ENCODE results near the gene PKP4. TPM values are rescaled to one million over a fixed set of nuclear protein-coding genes. Genes with fewer than 3 reads are reported as not detected.

Gene PKP4
- total and polyA plus RNA-seq, 2 of the 8 experiments (the other 6 are each of a cell fraction or from before 2014, with no cell fraction given) = 48.2 to 88.0 TPM

DNA sequence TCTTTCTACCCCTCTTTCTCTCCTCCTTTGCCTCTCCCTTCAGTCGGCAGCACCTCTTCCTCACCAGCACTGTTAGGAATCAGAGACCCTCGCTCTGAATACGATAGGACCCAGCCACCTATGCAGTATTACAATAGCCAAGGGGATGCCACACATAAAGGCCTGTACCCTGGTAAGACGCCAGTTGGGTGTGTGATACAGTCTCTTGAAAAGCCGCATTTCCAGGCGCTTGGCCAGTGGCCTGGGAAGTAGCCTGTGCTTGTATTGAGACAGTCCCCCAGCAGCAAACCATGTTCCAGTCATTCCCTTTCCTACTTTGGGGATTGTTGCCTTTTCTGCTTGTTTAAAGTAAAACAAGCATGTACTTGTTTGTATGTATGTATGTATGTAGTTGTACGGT lies 219.9 kb downstream of the PKP4 start:
- Histone ChIP-seq H3K4me1 (replicated peaks in 1 of 4; ENCODE audit: control insufficient read depth in 3 of 4, insufficient read depth in 4 of 4, low read length in 3 of 4) (peaks cover 0 to 6% (median 0%) of the 10 kb centered on the region in 4 experiments; a peak in 1 of 7 replicates), H3K18ac (ENCODE audit: extremely low read depth, low read length) (no peak overlapping the region), H3K4me2 (ENCODE audit: insufficient read depth in 1 of 2, low read depth in 2 of 2, low read length in 2 of 2) (no peak overlapping the region), H4K20me1 (replicated peaks in 1 of 2; ENCODE audit: control insufficient read depth in 1 of 2, insufficient read depth in 2 of 2, low read length in 2 of 2) (no peaks in the 10 kb centered on the region), H3K56ac (replicated peaks; ENCODE audit: insufficient read length, low read depth, low read length) (no peak overlapping the region), H3K27me3 (replicated peaks in 1 of 4; ENCODE audit: control insufficient read depth in 3 of 4, extremely low read depth in 1 of 4, insufficient read depth in 3 of 4, low read length in 3 of 4) (no peaks in the 10 kb centered on the region), H3K4me3 (ENCODE audit: extremely low read depth in 1 of 4, insufficient read depth in 2 of 4, low read depth in 3 of 4, low read length in 4 of 4) (no peak overlapping the region), H4K8ac (ENCODE audit: extremely low read depth, insufficient read depth, low read length) (no peak overlapping the region), H3K27ac (ENCODE audit: low read depth, low read length) (no peak overlapping the region), H2BK120ac (replicated peaks; ENCODE audit: low read depth, low read length) (no peak overlapping the region), H4K5ac (ENCODE audit: insufficient read length, low read depth, low read length) (no peak overlapping the region), H3K4ac (replicated peaks; ENCODE audit: insufficient read length, low read depth, low read length) (no peak overlapping the region), H3K9ac (replicated peaks in 1 of 4; ENCODE audit: extremely low read depth in 1 of 4, low read depth in 3 of 4, low read length in 3 of 4) (no peak overlapping the region), H2BK12ac (ENCODE audit: low read depth, low read length) (no peak overlapping the region), H3K23me2 (ENCODE audit: low read depth, low read length) (no peaks in the 10 kb centered on the region; the same call in 1 of the 2 replicates), H4K91ac (replicated peaks; ENCODE audit: insufficient read length, low read length) (no peak overlapping the region), H3K23ac (ENCODE audit: insufficient read length) (no peak overlapping the region), H3K9me3 (ENCODE audit: insufficient read depth in 2 of 2, low read depth in 1 of 2, low read length in 1 of 2) (no peaks in the 10 kb centered on the region), H2AK5ac (ENCODE audit: low read depth, low read length) (no peak overlapping the region), H2AFZ (ENCODE audit: low read length) (no peak overlapping the region), H2BK15ac (ENCODE audit: low read length) (no peak overlapping the region), H3K14ac (ENCODE audit: insufficient read length) (no peak overlapping the region), H3K36me3 (ENCODE audit: control insufficient read depth in 2 of 4, insufficient read depth in 4 of 4, low read length in 3 of 4) (peaks cover 10 to 49% (median 17%) of the 10 kb centered on the region in 4 experiments), H2BK5ac (ENCODE audit: low read depth, low read length) (no peak overlapping the region), H2BK20ac (ENCODE audit: low read length) (no peak overlapping the region), H3K79me1 (ENCODE audit: low read depth, low read length) (no peaks in the 10 kb centered on the region), H3K79me2 (ENCODE audit: control insufficient read depth in 1 of 2, insufficient read depth in 2 of 2, low read length in 2 of 2) (no peaks in the 10 kb centered on the region)
- CTCF ChIA-PET (ENCODE audit: partially characterized antibody) = interaction anchor here (1.9 kb wide), 1 partner anchor 48 kb away, joined by 5 read pairs; no protein-coding TSS in a partner anchor
- DNase-seq (ENCODE audit: low read depth in 1 of 2, low spot score in 2 of 2) (no peak), FAIRE-seq (no peak)
- no peak for TF ChIP-seq RBBP5 (IDR thresholded peaks at IDR 0.05; ENCODE audit: borderline replicate concordance, low read depth, low read length)
- TF ChIP-seq CHD1 (IDR thresholded peaks at IDR 0.05; ENCODE audit: low read depth, low read length) = no peak
- no peak for TF ChIP-seq POU5F1 (IDR thresholded peaks at IDR 0.05; ENCODE audit: low read depth, low read length)
- no peak for TF ChIP-seq SIN3A (conservative IDR thresholded peaks at IDR 0.05 in 1 of 2, IDR thresholded peaks at IDR 0.05 in 1 of 2; ENCODE audit: low read depth in 1 of 2, low read length in 2 of 2)
- WGBS, 2 experiments (ENCODE audit: extremely low coverage in 1 of 2, insufficient coverage in 1 of 2, insufficient read length in 1 of 2, insufficient replicate concordance in 2 of 2, low coverage in 1 of 2, low lambda C conversion rate in 2 of 2, missing lambda C conversion rate in 1 of 2) = 89% methylated on average over 7 of the region's 7 CpGs; no CpG with 5 or more reads in 1 of the 2 experiments
- POLR2A ChIA-PET (ENCODE audit: partially characterized antibody) = no interaction called here
